HuH-7.5 (cell line): ENCODE results near the gene MRPS24.
"Not testable (repeated sequence)": the region's sequence is repeated elsewhere in the genome, so short reads cannot be mapped to it uniquely, and the experiment has no call there.

Experiments
- DNase-seq: peaks from one replicate; pipeline ENCODE4 v3.0.0; 2011; ENCODE audit warnings: low spot score

MRPS24 gene

DNA sequence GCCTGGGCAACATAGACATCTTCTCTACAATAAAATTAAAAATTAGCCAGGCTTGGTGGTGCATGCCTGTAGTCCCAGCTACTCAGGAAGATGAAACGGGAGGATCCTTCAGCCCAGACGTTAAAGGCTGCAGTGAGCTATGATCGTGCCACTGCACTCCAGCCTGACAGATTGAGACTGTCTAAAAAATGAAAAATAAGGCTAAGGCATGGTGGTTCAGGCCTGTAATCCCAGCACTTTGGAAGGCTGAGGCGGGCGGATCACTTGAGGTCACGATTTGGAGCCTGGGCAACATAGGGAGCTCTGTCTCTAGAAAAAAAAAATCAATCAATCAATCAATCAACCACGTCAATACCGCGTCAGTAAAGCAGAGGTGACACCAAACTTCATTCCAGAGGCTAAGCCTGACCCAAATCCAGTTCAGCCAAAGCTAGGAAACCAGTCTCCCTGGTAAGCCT, 31.1 kb downstream of the MRPS24 start:
- DNase-seq: no peak

DNA sequence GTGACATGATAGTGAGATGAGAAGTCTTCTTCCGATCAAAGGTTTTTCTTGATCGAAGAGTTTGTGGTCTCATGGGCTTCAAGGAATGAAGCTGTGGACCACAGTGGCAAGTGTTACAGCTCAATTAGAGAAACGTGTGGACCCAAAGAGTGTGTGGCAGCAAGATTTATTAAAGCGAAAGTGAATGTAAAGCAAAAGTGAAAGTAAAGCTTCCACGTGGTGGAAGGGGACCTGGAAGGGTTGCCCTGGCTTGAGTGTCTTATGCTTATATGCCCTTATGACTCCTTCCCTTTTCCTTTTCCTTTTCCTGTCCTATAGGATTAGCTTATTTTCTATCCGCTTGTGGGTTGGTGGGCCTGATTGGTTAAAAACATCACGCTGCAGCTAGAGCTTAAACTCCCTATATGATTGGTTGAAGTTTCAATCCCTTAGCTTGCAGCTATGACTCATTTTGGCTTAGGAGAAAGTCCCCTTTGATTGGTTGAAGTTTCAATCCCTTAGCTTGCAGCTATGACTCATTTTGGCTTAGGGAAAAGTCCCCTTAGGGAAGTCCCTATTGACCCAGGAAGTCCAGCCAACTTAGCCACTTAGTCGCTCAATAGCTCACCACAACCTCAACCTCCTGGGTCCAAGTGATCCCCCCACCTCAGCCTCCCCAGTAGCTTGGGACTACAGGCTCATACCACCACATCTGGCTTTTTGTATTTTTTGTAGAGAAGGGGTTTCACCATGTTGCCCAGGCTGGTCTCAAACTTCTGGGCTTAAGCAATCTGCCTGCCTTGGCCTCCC, 34.7 kb downstream of the MRPS24 start:
- no peak for DNase-seq

DNA sequence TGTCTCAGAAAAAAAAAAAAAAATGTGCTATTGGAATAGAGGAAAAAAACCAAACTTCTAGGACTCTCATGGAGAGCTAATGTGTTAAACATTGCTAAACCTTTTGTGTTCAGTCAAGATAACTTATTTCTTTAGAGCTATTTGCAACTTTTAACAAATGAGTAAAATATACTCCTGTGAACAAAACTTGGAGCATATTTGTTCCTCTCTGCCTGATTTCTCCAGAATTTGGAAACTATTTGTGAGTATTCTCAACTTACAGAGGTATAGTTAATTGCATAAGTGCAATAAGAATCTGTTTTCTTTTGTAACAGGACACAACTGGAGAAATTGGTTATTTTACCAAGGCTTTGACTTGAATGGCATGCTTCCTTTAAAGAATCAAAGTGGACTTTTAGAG, 38.4 kb downstream of the MRPS24 start:
- not testable (repeated sequence) for DNase-seq

DNA sequence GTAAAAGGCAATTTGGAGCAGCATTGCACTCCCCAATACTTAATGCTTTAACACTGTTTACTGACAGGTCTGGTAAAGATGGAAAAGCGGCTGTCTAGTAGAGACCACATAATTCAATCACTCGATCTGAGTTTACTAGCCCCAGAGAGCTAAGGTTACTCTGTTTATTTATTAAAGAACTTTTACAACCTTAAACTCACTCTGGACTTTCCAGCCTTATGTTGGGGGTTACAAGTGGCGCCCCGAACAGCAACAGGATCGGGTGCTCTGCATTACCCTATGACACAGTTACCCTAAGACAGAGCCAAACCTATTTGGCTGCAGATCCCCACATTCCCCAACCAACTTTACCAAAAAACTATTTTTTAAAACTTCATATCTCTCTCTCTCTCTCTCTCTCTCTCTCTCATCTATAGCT, 43.9 kb downstream of the MRPS24 start:
- no peak for DNase-seq

DNA sequence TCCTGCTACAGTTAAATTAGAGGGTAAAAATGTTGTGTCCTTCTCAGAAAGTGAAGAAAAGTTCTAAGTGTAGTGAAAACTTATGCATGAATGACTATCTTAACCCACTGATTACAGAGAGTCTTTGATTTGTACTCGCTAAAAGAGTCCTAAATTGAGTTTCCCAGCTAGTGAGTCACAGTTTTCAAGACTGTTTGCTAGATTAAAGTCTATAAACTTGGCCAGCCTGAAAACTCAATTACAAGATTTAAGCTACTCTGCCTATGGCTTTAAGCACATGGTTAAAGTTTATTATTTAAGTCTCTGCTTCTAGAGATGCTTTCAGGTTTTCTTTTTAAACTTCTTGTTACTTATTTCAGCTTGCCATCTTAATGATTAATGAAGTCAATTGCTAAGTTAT, 44.4 kb downstream of the MRPS24 start:
- no peak for DNase-seq

DNA sequence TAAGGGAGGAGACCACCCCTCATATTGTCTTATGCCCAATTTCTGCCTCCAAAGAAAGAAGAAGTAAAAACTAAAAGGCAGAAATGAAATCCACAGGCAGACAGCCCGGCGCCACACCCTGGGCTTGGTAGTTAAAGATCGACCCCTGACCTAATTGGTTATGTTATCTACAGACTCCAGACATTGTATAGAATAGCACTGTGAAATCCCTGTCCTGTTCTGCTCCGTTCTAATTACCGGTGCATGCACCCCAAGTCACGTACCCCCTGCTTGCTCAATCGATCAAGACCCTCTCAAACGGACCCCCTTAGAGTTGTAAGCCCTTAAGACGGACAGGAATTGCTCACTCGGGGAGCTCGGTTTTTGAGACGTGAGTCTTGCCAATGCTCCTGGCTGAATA, 44.8 kb downstream of the MRPS24 start:
- not testable (repeated sequence) for DNase-seq

DNA sequence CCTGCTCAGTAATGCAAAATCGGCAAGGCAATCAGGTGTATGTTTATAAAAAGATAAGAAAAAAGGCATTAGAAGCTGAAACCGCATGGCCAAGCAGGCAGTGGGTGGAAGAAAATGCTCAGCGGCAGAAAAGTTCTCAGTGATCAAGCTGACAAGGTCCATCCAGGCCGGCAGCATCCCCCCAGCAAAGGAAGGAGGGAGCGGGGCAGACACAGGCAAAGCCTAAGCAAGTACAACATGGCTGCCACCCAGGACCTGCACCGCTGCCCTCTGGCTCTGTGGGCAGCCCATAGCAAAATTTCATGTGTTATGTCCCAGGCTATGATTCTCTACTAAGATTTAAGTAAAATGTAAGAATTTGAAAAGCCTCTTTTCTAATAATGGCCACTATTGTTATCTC, 45.4 kb downstream of the MRPS24 start:
- no peak for DNase-seq

DNA sequence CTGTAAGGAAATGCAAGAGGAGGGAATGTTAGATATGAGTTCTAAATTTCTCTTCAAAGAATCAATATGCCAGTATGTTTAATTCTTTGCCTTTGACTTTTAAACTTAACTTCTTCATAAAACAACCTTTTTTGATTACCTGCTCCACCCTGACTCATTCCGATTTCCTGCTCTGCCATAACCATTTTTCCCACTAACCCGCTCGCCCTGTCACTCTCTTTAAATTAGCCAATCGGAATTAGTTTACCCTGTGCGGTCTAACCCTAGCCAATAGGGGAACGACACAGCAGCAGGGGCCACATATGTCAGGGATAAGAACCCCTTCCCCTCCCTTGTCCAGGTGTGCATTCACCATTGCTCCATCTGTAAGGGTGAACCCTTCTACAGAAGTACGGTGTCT, 45.9 kb downstream of the MRPS24 start:
- DNase-seq: not testable (repeated sequence)
